ENCODE results near the gene CHD6. TPM values are rescaled to one million over a fixed set of nuclear protein-coding genes. Genes with fewer than 3 reads are reported as not detected.

CHD6 gene
- total and polyA plus RNA-seq, 4 donors, result 3.3 to 23.4 (median 18.2) TPM

- H3K27ac ChIP-seq (ENCODE audit: low read depth in 1 of 2, low read length in 2 of 2), result no peak overlapping the region
Observed at GRCh38 chr20:41619360-41620100, 1.4 kb upstream of the CHD6 start.

More at GRCh38 chr20:41619360-41620100, 1.4 kb upstream of the CHD6 start:
- WGBS, result 83% methylated on average over 5 of the region's 5 CpGs
- no peak for DNase-seq (ENCODE audit: low spot score)
- Histone ChIP-seq H3K36me3 (ENCODE audit: control insufficient read depth in 4 of 4, insufficient read depth in 3 of 4, low read depth in 1 of 4, low read length in 3 of 4) (no peaks in the 10 kb centered on the region), H3K27me3 (ENCODE audit: control insufficient read depth in 4 of 4, insufficient read depth in 4 of 4, low read length in 3 of 4) (no peaks in the 10 kb centered on the region), H3K4me1 (ENCODE audit: control insufficient read depth in 4 of 4, insufficient read depth in 4 of 4, low read length in 3 of 4) (peaks cover 2 to 33% (median 26%) of the 10 kb centered on the region in 4 donors), H3K4me3 (ENCODE audit: low read depth in 1 of 3, low read length in 3 of 3) (no peak overlapping the region), H3K9ac (ENCODE audit: low read depth in 1 of 2, low read length in 2 of 2) (no peak overlapping the region), H3K9me3 (ENCODE audit: control insufficient read depth in 4 of 4, low read length in 3 of 4) (no peaks in the 10 kb centered on the region)
- TF ChIP-seq RXRA (IDR thresholded peaks at IDR 0.05), result no peak
- TF ChIP-seq RAD21 (IDR thresholded peaks at IDR 0.05), result no peak
- no peak for TF ChIP-seq FOXA1 (IDR thresholded peaks at IDR 0.05)
- TF ChIP-seq TAF1 (conservative IDR thresholded peaks at IDR 0.05), result no peak
- TF ChIP-seq MAX (IDR thresholded peaks at IDR 0.05), result no peak
- no peak for TF ChIP-seq EGR1 (IDR thresholded peaks at IDR 0.05; ENCODE audit: low read depth in 2 of 2)
- TF ChIP-seq NR2F2 (IDR thresholded peaks at IDR 0.05), result no peak
- TF ChIP-seq SP1 (IDR thresholded peaks at IDR 0.05), result no peak
- no peak for TF ChIP-seq ATF3 (IDR thresholded peaks at IDR 0.05)
- TF ChIP-seq REST (IDR thresholded peaks at IDR 0.05), result no peak
- no peak for TF ChIP-seq FOXA2 (IDR thresholded peaks at IDR 0.05)
- TF ChIP-seq CTCF (IDR thresholded peaks at IDR 0.05; ENCODE audit: low read depth, low read length, missing input control), result no peak
- TF ChIP-seq HNF4A (conservative IDR thresholded peaks at IDR 0.05), result no peak
- no peak for TF ChIP-seq JUND (IDR thresholded peaks at IDR 0.05)
- TF ChIP-seq HNF4G (IDR thresholded peaks at IDR 0.05), result no peak

Measured in liver (tissue), 9 donors.